SK-N-SH treated with all-trans-retinoic acid at 6 μM for 48 hours (cell line): ENCODE data around the gene CLSTN3.

Source experiments
- CSDC2 ChIP-seq: fragments of 250-450 bp; sonication (Bioruptor Pico); IDR thresholded peaks from 2 replicates; pipeline ENCODE4 v1.5.0; 2020; ENCODE audit warnings: mild to moderate bottlenecking, moderate library complexity
- CSRNP3 ChIP-seq: fragments of 250-450 bp; sonication (Bioruptor Pico); IDR thresholded peaks from 2 replicates; pipeline ENCODE4 v1.5.1; 2021; ENCODE audit warnings: mild to moderate bottlenecking, moderate library complexity
- PATZ1 ChIP-seq: fragments of 250-450 bp; sonication (Bioruptor Pico); IDR thresholded peaks from 2 replicates; pipeline ENCODE4 v1.8.0; 2020; ENCODE audit warnings: mild to moderate bottlenecking, moderate library complexity, borderline replicate concordance
- POU6F1 ChIP-seq: fragments of 250-450 bp; sonication (Bioruptor Pico); IDR thresholded peaks from 2 replicates; pipeline ENCODE4 v1.8.0; 2021; ENCODE audit warnings: low read depth, mild to moderate bottlenecking, moderate library complexity, borderline replicate concordance
- PPARA ChIP-seq: fragments of 250-450 bp; sonication (Bioruptor Pico); IDR thresholded peaks from 2 replicates; pipeline ENCODE4 v1.5.0; 2020; ENCODE audit warnings: mild to moderate bottlenecking, borderline replicate concordance
- TCF4 ChIP-seq: fragments of 250-450 bp; sonication (Bioruptor Pico); IDR thresholded peaks from 2 replicates; pipeline ENCODE4 v1.8.0; 2021; ENCODE audit warnings: mild to moderate bottlenecking, moderate library complexity, borderline replicate concordance
- TOX ChIP-seq: fragments of 250-450 bp; sonication (Bioruptor Pico); IDR thresholded peaks from 2 replicates; pipeline ENCODE4 v1.8.0; 2021; ENCODE audit warnings: mild to moderate bottlenecking, moderate library complexity, borderline replicate concordance
- TSHZ2 ChIP-seq: fragments of 250-450 bp; sonication (Bioruptor Pico); IDR thresholded peaks from 2 replicates; pipeline ENCODE4 v1.5.0; 2020; ENCODE audit warnings: mild to moderate bottlenecking, moderate library complexity
- ZNF565 ChIP-seq: fragments of 450-650 bp; formaldehyde crosslinking; conservative IDR thresholded peaks from 2 replicates; pipeline ENCODE4 v1.5.0; 2020; ENCODE audit warnings: low read depth, mild to moderate bottlenecking, moderate library complexity

- TF ChIP-seq POU6F1 (CRISPR knock-in tag) (no peak), TSHZ2 (CRISPR knock-in tag) (no peak), TOX (CRISPR knock-in tag) (no peak), CSRNP3 (no peak), CSDC2 (CRISPR knock-in tag) (no peak), PATZ1 (CRISPR knock-in tag) (no peak), ZNF565 (CRISPR knock-in tag) (no peak), PPARA (CRISPR knock-in tag) (no peak), TCF4 (CRISPR knock-in tag) (no peak)
Measured at GRCh38 chr12:7157391-7157790, 27.2 kb downstream of the CLSTN3 start.
